Astrocyte (in vitro differentiated cells and primary cell): Measurements from ENCODE around the gene EYS. TPM values are rescaled to one million over a fixed set of nuclear protein-coding genes. Genes with fewer than 3 reads are reported as not detected.

ENCODE experiments used
- DNase-seq: peaks from one replicate; pipeline ENCODE4 v3.0.0-alpha.2; 2010; ENCODE audit warnings: low read depth
- FAIRE-seq: peaks from 2 replicates; lab custom pipeline; 2011; peaks lifted over from hg19 to GRCh38; lab: Jason Lieb, UNC
- H2AFZ ChIP-seq: 2 replicates; pipeline ENCODE4 v1.6.0; 2012; ENCODE audit warnings: low read depth, low read length, inconsistent platforms
- H3K27ac ChIP-seq: 2 replicates; pipeline ENCODE4 v1.5.1; 2011; ENCODE audit warnings: low read depth, low read length, inconsistent platforms
- H3K27me3 ChIP-seq: 2 replicates; pipeline ENCODE4 v1.6.0; 2011; ENCODE audit warnings: low read length, inconsistent platforms; ENCODE audit not compliant: insufficient read depth
- H3K36me3 ChIP-seq: 2 replicates; pipeline ENCODE4 v1.5.1; 2011; ENCODE audit warnings: low read length, inconsistent platforms; ENCODE audit not compliant: insufficient read depth
- H3K4me1 ChIP-seq: 2 replicates; pipeline ENCODE4 v1.5.1; 2011; ENCODE audit warnings: low read length, inconsistent platforms; ENCODE audit not compliant: insufficient read depth
- H3K4me2 ChIP-seq: 2 replicates; pipeline ENCODE4 v1.6.0; 2012; ENCODE audit warnings: low read length, inconsistent platforms
- H3K4me3 ChIP-seq: 2 replicates; pipeline ENCODE4 v1.5.1; 2011; ENCODE audit warnings: low read depth, mild to moderate bottlenecking, low read length, inconsistent platforms; ENCODE audit not compliant: insufficient read depth
- H3K79me2 ChIP-seq: 2 replicates; pipeline ENCODE4 v1.6.0; 2012; ENCODE audit warnings: mild to moderate bottlenecking, low read length, inconsistent platforms; ENCODE audit not compliant: insufficient read depth
- H3K9ac ChIP-seq: 2 replicates; pipeline ENCODE4 v1.6.0; 2012; ENCODE audit warnings: mild to moderate bottlenecking, low read length, inconsistent platforms
- H3K9me3 ChIP-seq: 2 replicates; pipeline ENCODE4 v1.5.1; 2012; ENCODE audit warnings: low read depth, mild to moderate bottlenecking, low read length, inconsistent platforms; ENCODE audit not compliant: insufficient read depth
- H4K20me1 ChIP-seq: 2 replicates; pipeline ENCODE4 v1.6.0; 2012; ENCODE audit warnings: low read length, inconsistent platforms; ENCODE audit not compliant: insufficient read depth
- H3K27ac Mint-ChIP-seq: one replicate; pipeline ENCODE4 v1.8.0; 2021; ENCODE audit warnings: mild to moderate bottlenecking, mixed read lengths; ENCODE audit not compliant: unreplicated experiment
- H3K27me3 Mint-ChIP-seq: one replicate; pipeline ENCODE4 v1.8.0; 2021; ENCODE audit warnings: low read depth, mixed read lengths; ENCODE audit not compliant: unreplicated experiment
- H3K36me3 Mint-ChIP-seq: one replicate; pipeline ENCODE4 v1.8.0; 2021; ENCODE audit warnings: low read depth, mixed read lengths; ENCODE audit not compliant: unreplicated experiment
- H3K4me1 Mint-ChIP-seq: one replicate; pipeline ENCODE4 v1.8.0; 2021; ENCODE audit warnings: low read depth, mixed read lengths; ENCODE audit not compliant: unreplicated experiment
- H3K4me3 Mint-ChIP-seq: one replicate; pipeline ENCODE4 v1.8.0; 2021; ENCODE audit warnings: mild to moderate bottlenecking, moderate library complexity, mixed read lengths; ENCODE audit not compliant: unreplicated experiment
- H3K9me3 Mint-ChIP-seq: one replicate; pipeline ENCODE4 v1.8.0; 2021; ENCODE audit warnings: mild to moderate bottlenecking, mixed read lengths; ENCODE audit not compliant: unreplicated experiment
- CTCF ChIP-seq: IDR thresholded peaks from 2 replicates; pipeline ENCODE4 v1.5.1; 2011; ENCODE audit warnings: low read depth, mild to moderate bottlenecking, inconsistent platforms, low read length, moderate library complexity; ENCODE audit not compliant: insufficient read depth
- EZH2 ChIP-seq: IDR thresholded peaks from 2 replicates; pipeline ENCODE4 v1.6.1; 2012; ENCODE audit warnings: mild to moderate bottlenecking, low read length, inconsistent platforms; ENCODE audit not compliant: insufficient read depth
- total RNA-seq: library from RNA; stranded (reverse); gene quantifications from 2 replicates; pipeline ENCODE4 v1.2.1, GENCODE V29; 2021

The EYS gene
- total RNA-seq, 1 donor from 2014 or later = 0.16 TPM

GRCh38 chr6:64723327-64724058 lies 983.5 kb downstream of the EYS start:
- Mint-ChIP-seq H3K27ac (no peak overlapping the region), H3K36me3 (no peaks in the 10 kb centered on the region), H3K27me3 (no peaks in the 10 kb centered on the region), H3K4me3 (no peak overlapping the region), H3K9me3 (peaks cover 1% of the 10 kb centered on the region), H3K4me1 (no peaks in the 10 kb centered on the region)
- Histone ChIP-seq H3K79me2 (no peaks in the 10 kb centered on the region), H2AFZ (no peak overlapping the region), H3K27me3 (no peaks in the 10 kb centered on the region), H3K4me3 (no peak overlapping the region), H3K9ac (no peak overlapping the region), H4K20me1 (no peaks in the 10 kb centered on the region), H3K4me1 (no peaks in the 10 kb centered on the region), H3K4me2 (no peak overlapping the region), H3K36me3 (no peaks in the 10 kb centered on the region), H3K9me3 (peaks cover 3% of the 10 kb centered on the region), H3K27ac (no peak overlapping the region)
- DNase-seq (no peak), FAIRE-seq (no peak)
- TF ChIP-seq EZH2 (no peak), CTCF (no peak)

- H2AFZ ChIP-seq = no peak overlapping the region
- no peak overlapping the region for H3K4me2 ChIP-seq
- no peaks in the 10 kb centered on the region for H3K27me3 ChIP-seq
- no peaks in the 10 kb centered on the region for H3K4me1 ChIP-seq
- H3K36me3 Mint-ChIP-seq = no peaks in the 10 kb centered on the region
- no peaks in the 10 kb centered on the region for H3K4me1 Mint-ChIP-seq
- H3K27me3 Mint-ChIP-seq = no peaks in the 10 kb centered on the region
- DNase-seq (no peak), FAIRE-seq (no peak)
- no peak overlapping the region for H3K4me3 ChIP-seq
- no peaks in the 10 kb centered on the region for H3K79me2 ChIP-seq
- no peak overlapping the region for H3K27ac ChIP-seq
- H3K36me3 ChIP-seq = no peaks in the 10 kb centered on the region
- TF ChIP-seq CTCF (no peak), EZH2 (no peak)
- H3K4me3 Mint-ChIP-seq = no peak overlapping the region
- no peak overlapping the region for H3K9ac ChIP-seq
- no peaks in the 10 kb centered on the region for H4K20me1 ChIP-seq
- H3K9me3 ChIP-seq = peaks cover 3% of the 10 kb centered on the region
- H3K9me3 Mint-ChIP-seq = peaks cover 1% of the 10 kb centered on the region
- no peak overlapping the region for H3K27ac Mint-ChIP-seq
These were observed 985.2 kb downstream of the EYS start for GRCh38 chr6:64721865-64722264.

- H3K9me3 ChIP-seq = peaks cover 3% of the 10 kb centered on the region
- Mint-ChIP-seq H3K9me3 (peaks cover 1% of the 10 kb centered on the region), H3K27ac (no peak overlapping the region), H3K27me3 (no peaks in the 10 kb centered on the region), H3K4me1 (peaks cover 15% of the 10 kb centered on the region), H3K4me3 (no peak overlapping the region), H3K36me3 (no peaks in the 10 kb centered on the region)
- no peaks in the 10 kb centered on the region for H3K79me2 ChIP-seq
- FAIRE-seq (no peak), DNase-seq (no peak)
- no peak overlapping the region for H3K9ac ChIP-seq
- H3K4me1 ChIP-seq = no peaks in the 10 kb centered on the region
- H3K27me3 ChIP-seq = no peaks in the 10 kb centered on the region
- H3K4me3 ChIP-seq = no peak overlapping the region
- no peaks in the 10 kb centered on the region for H4K20me1 ChIP-seq
- no peak overlapping the region for H2AFZ ChIP-seq
- H3K4me2 ChIP-seq = no peak overlapping the region
- no peaks in the 10 kb centered on the region for H3K36me3 ChIP-seq
- TF ChIP-seq EZH2 = no peak
- no peak for TF ChIP-seq CTCF
- H3K27ac ChIP-seq = no peak overlapping the region
These were observed 989.7 kb downstream of the EYS start for GRCh38 chr6:64717281-64717680.
